ENCODE data around the gene ARMC9. TPM values are rescaled to one million over a fixed set of nuclear protein-coding genes. Genes with fewer than 3 reads are reported as not detected.
A peak's percentile ranks its signal among the peaks of the same experiment; 100 is the strongest.

Gene ARMC9
- total RNA-seq, 1 donor from 2014 or later = 43.1 TPM

DNA sequence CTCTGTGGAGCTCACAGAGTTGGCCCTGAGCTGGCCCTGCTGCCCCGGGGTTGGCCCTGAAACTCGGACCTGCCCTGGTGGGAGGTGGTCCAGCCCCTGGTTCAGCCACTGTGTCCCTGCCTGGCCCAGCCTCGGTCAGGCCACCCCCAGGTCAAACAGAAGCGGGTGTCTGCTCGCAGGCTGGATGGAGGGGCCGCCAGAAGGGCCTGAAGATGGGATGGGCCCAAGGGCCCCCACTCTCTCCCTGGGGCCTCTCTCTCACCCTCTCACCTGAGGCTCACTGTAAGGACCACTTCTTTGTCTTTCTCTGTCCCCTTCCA, 172.0 kb downstream of the ARMC9 start:
- intact Hi-C loops (cut with DNase I) = no loop called here
- no peaks in the 10 kb centered on the region for H3K36me3 ChIP-seq
- no peak overlapping the region for H3K4me3 ChIP-seq
- DNase-seq = peak; percentile 35
- peak overlapping the region; percentile 31 for H3K27ac ChIP-seq
- TF ChIP-seq, protein P1, sequence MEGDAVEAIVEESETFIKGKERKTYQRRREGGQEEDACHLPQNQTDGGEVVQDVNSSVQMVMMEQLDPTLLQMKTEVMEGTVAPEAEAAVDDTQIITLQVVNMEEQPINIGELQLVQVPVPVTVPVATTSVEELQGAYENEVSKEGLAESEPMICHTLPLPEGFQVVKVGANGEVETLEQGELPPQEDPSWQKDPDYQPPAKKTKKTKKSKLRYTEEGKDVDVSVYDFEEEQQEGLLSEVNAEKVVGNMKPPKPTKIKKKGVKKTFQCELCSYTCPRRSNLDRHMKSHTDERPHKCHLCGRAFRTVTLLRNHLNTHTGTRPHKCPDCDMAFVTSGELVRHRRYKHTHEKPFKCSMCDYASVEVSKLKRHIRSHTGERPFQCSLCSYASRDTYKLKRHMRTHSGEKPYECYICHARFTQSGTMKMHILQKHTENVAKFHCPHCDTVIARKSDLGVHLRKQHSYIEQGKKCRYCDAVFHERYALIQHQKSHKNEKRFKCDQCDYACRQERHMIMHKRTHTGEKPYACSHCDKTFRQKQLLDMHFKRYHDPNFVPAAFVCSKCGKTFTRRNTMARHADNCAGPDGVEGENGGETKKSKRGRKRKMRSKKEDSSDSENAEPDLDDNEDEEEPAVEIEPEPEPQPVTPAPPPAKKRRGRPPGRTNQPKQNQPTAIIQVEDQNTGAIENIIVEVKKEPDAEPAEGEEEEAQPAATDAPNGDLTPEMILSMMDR (IDR thresholded peaks at IDR 0.05) = no peak
- no peaks in the 10 kb centered on the region for H3K27me3 ChIP-seq (ENCODE audit: low read depth)
- peak in 1 of 2 donors; percentile 30 for ATAC-seq
- H3K9me3 ChIP-seq = no peaks in the 10 kb centered on the region
- H3K4me1 ChIP-seq = no peaks in the 10 kb centered on the region

- Histone ChIP-seq H3K4me1 (no peaks in the 10 kb centered on the region), H3K9me3 (no peaks in the 10 kb centered on the region), H3K27me3 (ENCODE audit: low read depth) (no peaks in the 10 kb centered on the region), H3K27ac (peak overlapping the region; percentile 31), H3K36me3 (no peaks in the 10 kb centered on the region), H3K4me3 (no peak overlapping the region)
- intact Hi-C loops (cut with DNase I) = no loop called here
- TF ChIP-seq, protein P1 (IDR thresholded peaks at IDR 0.05) = no peak
- peak; percentile 19 to 42 for ATAC-seq
- peak; percentile 59 for DNase-seq
Observed at GRCh38 chr2:231370749-231371429, 172.5 kb downstream of the ARMC9 start.

GRCh38 chr2:231371430-231372054, 173.1 kb downstream of the ARMC9 start:
- intact Hi-C loops (cut with DNase I) = no loop called here
- H3K27me3 ChIP-seq (ENCODE audit: low read depth) = no peaks in the 10 kb centered on the region
- TF ChIP-seq, protein P1 (IDR thresholded peaks at IDR 0.05) = no peak
- ATAC-seq = no peak
- no peaks in the 10 kb centered on the region for H3K4me1 ChIP-seq
- peak; percentile 44 for DNase-seq
- H3K9me3 ChIP-seq = no peaks in the 10 kb centered on the region
- no peak overlapping the region for H3K27ac ChIP-seq
- H3K4me3 ChIP-seq = no peak overlapping the region
- H3K36me3 ChIP-seq = no peaks in the 10 kb centered on the region

- no peaks in the 10 kb centered on the region for H3K36me3 ChIP-seq
- no peaks in the 10 kb centered on the region for H3K27me3 ChIP-seq (ENCODE audit: low read depth)
- ATAC-seq (no peak), DNase-seq (peak; percentile 31)
- no peak overlapping the region for H3K4me3 ChIP-seq
- H3K27ac ChIP-seq = no peak overlapping the region
- no peaks in the 10 kb centered on the region for H3K4me1 ChIP-seq
- no peaks in the 10 kb centered on the region for H3K9me3 ChIP-seq
- TF ChIP-seq, protein P1 (IDR thresholded peaks at IDR 0.05) = no peak
- intact Hi-C loops (cut with DNase I) = no loop called here
Observed at GRCh38 chr2:231372326-231372725, 173.9 kb downstream of the ARMC9 start.

DNA sequence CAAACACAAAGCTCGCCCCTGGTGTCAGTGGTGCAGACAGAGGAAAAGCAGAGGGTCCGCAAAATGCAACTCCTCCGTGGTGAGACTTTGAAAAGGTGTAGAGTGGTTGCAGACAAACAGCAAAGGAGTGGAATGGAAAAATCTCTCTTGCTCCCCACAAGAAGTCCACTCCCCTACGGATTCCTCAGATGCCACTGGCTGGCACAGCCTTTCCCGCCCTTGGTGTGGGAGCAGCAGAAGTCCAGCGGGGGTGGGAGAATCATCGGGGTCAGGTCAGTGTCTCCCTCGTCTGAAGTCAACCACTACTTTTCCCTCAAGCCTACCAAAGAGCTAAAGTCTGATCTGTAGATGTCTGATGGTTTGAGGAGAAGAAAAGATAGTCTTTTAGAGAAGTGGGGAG, 174.8 kb downstream of the ARMC9 start:
- ATAC-seq (peak in 1 of 2 donors; percentile 18), DNase-seq (no peak)
- Histone ChIP-seq H3K36me3 (no peaks in the 10 kb centered on the region), H3K4me3 (no peak overlapping the region), H3K4me1 (no peaks in the 10 kb centered on the region), H3K27me3 (ENCODE audit: low read depth) (no peaks in the 10 kb centered on the region), H3K9me3 (no peaks in the 10 kb centered on the region), H3K27ac (no peak overlapping the region)
- intact Hi-C loops (cut with DNase I) = no loop called here
- TF ChIP-seq, protein P1 (IDR thresholded peaks at IDR 0.05) = no peak
